HG02763 (cell line): Measurements from ENCODE around the gene MLLT10.

Experiments used
- ATAC-seq: cut with Tn5 transposase; IDR thresholded peaks from one replicate; pipeline ENCODE4 v1.9.1; 2021; ENCODE audit warnings: mild to moderate bottlenecking, moderate library complexity; ENCODE audit not compliant: unreplicated experiment

Gene MLLT10

DNA sequence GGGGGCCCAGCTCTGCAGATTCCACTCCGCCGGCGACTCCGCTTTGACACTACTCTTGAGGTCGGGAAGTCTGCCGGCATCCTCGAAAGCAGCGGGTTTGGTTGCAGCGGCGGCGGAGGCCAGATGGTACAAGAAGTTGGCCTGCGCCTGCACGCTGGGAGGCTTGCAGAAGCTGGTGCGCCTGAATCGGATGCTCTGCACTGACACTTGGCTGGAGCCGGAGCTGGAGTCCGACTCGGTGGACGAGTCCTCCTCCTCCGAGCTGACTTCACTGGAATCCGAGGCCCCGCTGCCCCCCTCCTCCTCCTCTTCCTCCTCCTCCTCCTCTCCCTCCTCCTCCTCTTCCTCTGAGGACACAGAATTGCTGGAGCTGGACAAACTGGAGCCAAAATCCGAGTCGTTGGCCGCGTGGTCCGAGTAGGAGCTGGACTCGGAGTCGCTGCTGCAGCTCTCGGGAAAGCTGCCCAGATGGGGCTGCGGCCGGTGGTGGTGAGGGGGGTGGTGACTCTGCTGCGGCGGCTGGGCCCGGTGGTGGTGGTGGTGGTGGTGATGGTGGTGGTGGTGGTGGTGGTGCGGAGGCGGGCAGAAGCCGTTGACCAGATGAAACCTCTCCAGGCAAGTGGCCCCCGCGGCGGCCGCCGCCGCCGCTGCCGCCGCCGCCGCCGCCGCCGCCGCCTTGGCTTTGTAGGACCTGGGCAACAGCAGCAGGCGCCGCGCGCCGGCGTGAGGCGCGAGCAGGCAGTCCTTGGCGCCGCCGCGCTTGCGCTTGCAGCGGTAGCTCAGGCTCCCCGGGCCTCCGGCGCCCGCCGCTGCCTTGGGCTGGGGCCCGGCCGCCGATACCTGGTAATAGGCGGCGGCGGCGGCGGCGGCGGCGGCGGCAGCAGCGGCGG, 17.5 kb upstream of the MLLT10 start:
- ATAC-seq, result peak; percentile 58

DNA sequence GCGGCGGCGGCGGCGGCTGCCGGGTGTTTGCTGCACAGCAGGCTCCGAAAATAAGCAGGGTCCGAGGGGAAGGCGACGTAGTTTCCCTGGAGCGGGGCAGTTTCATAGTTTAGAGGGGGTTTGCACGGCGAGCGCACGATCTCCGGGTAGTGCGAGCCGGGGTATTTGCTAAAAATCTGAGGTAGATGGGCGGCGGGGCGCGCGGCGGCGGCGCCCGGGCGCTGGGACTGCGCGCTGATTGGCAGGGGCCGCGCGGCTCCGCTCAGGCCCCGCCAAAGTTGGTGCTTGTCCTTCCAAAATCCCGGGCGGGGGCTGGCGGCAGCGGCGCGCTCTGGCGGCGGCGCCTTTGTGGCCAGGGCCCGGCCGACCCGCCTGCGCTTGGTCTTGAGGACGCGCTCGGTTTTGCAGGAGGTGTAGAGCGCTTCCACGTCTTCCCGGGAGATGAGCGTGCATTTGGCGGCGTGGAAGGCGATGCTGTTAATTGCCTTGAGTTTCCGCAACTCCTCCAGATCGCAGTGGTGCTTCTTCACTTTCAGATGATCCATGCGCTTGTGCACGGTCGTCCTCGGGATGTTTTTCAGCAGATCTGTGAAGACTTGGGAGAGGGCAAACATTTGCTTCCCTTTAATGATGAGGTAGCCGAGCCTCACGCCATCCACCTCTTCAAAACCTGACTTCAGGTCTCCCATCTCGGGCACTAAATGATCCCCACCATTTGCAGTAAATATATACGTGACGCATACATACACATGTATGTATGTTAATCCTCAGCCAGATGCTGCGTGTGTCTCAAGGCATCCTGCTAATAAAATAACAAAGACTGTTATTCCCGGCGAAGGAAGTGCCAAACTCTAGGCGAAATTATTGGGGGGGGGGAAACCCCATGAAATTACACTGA, 16.6 kb upstream of the MLLT10 start:
- ATAC-seq, result peak; percentile 53

DNA sequence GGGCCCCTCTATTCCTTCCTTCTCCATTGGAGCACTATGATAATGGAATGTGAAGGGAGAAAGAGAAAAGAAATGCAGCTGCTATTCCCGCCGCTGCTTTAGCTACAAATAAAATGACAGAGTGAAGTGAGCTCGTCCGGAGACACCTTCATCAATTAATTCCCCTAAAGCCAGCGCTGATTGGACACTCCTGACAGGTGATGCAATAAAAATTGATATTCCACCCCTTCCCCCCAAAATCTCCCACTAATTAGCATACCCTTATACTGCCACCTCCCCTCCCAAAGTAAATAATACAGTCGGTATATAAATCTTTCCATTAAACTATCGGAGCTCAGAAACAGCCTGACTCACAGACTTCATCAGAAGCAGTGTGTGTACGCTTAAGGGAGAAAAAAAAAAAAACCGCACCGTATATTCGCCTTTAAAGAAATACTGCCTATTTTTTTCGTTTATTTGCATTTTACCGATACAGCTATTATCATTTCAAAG, 15.8 kb upstream of the MLLT10 start:
- no peak for ATAC-seq

- ATAC-seq, result no peak
These were observed 15.2 kb upstream of the MLLT10 start for GRCh38 chr10:21518641-21519396.

GRCh38 chr10:21519397-21519933, 14.6 kb upstream of the MLLT10 start:
- ATAC-seq, result no peak

DNA sequence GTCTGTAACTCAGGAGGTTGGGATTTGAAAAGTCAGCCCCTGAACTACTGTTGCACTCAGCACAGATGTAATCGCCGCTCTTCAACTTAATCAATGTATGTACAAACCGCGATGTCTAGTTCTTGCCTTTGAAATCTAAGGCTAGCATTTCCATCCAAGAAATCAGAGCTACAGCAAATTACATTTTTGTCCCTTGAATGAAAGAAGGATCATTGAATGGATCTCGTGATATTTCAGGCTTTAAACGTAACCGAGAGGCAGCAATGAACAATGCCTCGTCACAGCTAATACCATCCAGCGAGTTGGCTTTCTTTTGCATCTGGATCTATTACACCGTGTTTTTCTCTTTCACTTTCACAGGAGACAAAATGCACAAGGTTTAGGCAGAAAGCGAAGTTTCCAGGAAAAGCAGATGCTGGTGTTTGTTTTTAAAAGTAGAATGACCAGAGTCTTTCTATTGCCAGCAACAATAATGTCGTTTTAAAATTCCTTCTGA, 14.0 kb upstream of the MLLT10 start:
- no peak for ATAC-seq

DNA sequence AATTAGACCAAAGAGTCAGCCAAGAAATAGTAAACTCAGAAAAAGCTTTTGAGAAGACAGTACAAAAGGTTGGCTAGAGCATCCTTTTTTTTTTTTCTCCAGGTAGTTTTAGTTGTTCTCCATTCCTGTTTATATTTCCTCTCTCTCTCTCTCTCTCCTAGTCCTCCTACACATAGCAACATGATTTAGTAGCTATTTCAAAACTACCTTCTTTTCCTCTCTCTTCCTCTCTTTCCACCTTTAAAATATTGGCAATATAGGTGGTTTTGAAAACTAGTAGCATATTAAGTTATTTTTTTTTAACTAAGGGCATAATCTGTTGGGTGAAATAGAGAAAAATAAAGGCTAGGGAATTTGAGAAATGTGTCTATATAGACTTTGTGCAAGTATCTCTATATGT, 13.5 kb upstream of the MLLT10 start:
- ATAC-seq, result no peak

DNA sequence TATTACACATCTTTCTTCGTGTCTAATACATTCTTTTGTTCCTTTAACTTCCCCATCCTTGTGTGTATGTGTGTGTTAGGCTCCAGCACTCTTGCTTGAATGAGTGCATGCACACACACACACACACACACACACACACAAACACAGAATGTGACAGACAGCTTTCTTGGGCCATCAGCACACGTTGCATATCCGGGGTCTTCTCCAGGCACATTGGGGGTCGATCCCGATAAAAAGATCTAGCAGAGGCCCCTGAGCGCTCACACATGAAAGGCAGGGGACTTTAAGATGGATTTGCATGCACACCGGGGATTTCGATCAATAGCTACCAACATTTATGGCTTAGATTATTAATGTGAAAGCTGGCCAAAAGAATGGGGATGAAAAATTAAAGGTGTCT, 13.1 kb upstream of the MLLT10 start:
- ATAC-seq, result no peak

- ATAC-seq, result no peak
These were observed 12.1 kb upstream of the MLLT10 start for GRCh38 chr10:21521751-21522533.

GRCh38 chr10:21522631-21523406, 11.2 kb upstream of the MLLT10 start:
- no peak for ATAC-seq

- no peak for ATAC-seq
These were observed 10.4 kb upstream of the MLLT10 start for GRCh38 chr10:21523557-21524008.

- no peak for ATAC-seq
These were observed 9.9 kb upstream of the MLLT10 start for GRCh38 chr10:21524131-21524525.

- ATAC-seq, result no peak
These were observed 9.3 kb upstream of the MLLT10 start for GRCh38 chr10:21524526-21525366.

DNA sequence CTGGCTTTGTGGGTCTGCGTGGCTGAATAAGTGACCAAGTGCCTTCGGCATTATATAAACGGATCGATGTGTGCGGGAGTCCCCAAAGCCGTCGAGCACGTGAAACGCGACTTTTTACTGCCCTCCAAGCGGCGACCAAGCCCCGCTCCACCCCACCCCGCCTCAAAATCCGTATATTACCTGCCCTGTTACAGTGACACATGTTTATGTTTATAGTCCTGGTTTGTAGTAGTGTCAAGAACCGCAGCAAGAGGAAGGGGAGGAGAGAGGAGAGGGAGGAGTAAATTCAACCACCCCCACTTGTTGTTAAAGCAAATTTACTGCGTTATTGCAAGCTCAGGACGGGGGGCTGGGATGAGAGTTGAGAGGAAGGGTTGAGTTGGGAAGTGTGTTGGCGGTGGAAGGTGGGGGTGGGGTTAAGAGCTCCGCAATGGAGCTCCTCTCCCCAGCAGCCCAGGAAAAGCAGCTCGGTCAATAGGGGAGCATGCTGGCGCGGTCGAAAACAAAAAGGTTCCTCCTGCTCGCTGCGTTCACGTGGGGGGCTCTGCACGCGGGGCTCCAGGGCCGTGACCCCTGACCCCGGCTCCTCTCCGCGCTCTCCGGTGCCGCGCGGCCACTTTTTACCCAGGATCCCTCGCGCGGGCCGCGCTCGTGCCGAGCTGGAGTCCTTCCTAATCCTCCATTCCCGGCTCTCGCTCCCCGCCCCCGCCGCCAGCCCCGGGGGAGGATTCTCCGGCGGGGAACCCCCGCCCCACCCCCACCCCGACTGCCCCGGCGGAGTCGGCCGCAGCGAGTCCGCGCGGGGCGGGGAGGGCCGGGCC, 8.5 kb upstream of the MLLT10 start, which contains the start of gene SKIDA1:
SKIDA1 (minus strand) TSS at position 316 of the 821 bp plus-strand sequence. CDS start 7,860 bp downstream, outside the sequence.
- no peak for ATAC-seq

DNA sequence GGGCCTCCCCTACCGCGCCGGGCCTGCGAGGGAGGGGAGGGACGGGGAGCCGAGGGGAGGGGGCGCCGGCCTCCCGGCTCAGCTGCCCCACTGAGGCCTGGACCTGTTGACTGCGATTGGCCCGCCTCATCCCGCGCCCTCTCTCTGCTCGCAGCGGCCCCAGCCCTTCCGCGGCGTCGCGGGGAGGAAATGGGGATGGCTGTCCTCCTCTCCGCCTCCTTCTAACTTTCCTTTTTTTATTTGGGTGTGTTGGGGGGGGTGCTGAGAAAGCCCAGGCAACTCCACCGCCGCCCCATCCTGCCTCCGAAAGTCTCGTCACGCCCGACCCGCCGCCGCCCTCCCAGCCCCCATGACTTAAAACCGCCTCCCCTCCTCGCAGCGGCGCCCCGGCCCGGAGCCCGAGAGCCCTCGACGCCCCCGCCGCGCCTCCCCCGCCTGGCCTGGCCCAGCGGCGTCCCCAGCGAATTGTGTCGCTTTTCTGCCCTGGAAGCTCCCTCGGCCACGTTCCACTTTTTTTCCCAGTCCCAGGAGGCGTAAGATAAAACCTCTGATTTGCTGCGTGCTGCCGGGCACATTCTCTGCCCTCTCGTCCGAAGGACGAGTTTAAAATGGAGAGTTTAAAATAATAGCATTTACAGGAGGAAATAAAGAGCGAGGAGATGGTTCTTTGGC, 7.7 kb upstream of the MLLT10 start:
- no peak for ATAC-seq

DNA sequence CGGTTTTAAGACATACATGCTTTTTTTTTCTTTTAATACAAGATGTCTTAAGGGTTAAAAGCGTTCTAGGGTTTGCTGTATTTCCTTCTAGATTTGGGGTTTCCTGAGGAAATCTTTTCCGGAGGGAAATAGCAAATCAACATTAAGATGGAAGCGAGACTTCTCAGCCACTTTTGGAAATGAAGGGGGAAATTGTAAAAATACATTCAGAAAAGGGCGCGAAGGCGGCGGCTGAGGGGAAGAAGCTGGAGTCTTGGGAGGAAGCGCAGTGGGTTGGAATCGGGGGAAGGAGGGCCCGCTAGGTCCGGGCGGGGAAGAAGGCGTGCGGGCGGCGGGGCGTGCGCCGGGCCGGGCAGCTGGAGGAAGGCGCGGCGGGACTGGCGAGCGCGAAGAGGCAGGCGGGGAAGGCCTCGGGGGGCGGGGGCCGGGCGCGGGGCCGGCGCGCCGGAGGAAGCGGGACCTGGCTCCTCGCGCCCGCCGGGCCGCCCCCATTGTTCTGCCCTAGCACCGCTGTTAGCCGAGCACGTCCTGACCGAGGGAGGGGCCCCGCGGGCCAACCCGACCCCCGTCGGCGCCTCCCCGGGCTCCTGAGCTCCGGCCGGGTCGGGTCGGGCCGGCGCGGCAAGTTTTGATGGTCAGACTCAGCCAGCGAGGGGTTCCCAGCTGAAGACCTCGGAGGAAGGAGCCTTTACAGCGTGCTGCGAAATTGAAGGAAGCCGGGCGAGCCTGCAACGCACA, 7.0 kb upstream of the MLLT10 start:
- ATAC-seq, result no peak
